Erythroblast (primary cell): ENCODE measurements around the gene MGAT5B.

Experiments used
- DNase-seq, 2 experiments: peaks; one replicate each; lab custom pipeline; 2025; lab: John Stamatoyannopoulos, UW
- GATA1 ChIP-seq: IDR thresholded peaks from 2 replicates; pipeline ENCODE4 v1.6.1; 2011; ENCODE audit warnings: low read depth, mild to moderate bottlenecking, control low read depth, low read length, moderate library complexity
- POLR2A ChIP-seq: IDR thresholded peaks from 2 replicates; pipeline ENCODE4 v1.6.1; 2011; ENCODE audit warnings: mild to moderate bottlenecking, low read length

The MGAT5B gene

DNA sequence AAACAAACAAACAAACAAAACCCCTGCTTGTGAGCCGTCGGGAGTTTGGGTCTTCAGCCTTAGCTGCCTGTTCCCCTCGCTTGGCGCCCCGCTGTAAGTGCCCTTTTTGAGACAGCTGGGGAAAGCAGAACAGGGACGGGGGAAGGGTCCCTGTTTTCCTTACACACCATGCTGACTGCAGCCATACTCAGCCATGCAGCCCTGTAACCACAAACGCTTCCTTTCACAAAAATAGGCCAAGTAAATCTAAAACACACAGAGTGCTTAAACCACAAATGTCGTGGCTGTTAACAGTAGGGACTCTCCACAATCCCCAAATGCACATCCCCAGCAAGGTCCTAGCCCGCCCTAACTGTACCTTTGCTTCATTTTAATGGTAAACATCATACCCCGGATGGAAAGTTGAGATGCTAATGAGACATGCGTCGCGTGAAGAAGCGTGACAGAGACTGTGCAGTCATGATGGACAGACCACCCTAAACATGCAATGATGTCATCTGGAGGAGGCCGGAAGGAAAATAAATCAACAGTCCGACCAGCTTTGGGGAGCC is 129.9 kb downstream of the MGAT5B start:
- no peak for DNase-seq
- TF ChIP-seq POLR2A (no peak), GATA1 (no peak)

- TF ChIP-seq GATA1 (no peak), POLR2A (no peak)
These were observed 130.6 kb downstream of the MGAT5B start for GRCh38 chr17:76998839-76999238.

More at GRCh38 chr17:76998839-76999238, 130.6 kb downstream of the MGAT5B start:
- no peak for DNase-seq
